Upper lobe of left lung (tissue), 6 donors: ENCODE results near the gene PARD3B. TPM values are rescaled to one million over a fixed set of nuclear protein-coding genes. Genes with fewer than 3 reads are reported as not detected.

ENCODE experiments used
- ATAC-seq, 2 donors: fragments of 200-7000 bp; cut with Tn5 transposase; one replicate each; pipeline ENCODE4 v1.9.1; 2022; ENCODE audit warnings: mild to moderate bottlenecking in 2 of 2, moderate library complexity in 2 of 2; ENCODE audit not compliant: low FRiP score in 2 of 2
- DNase-seq, 2 donors: peaks; one replicate each; pipeline ENCODE4 v3.0.0-alpha.2; 2019 to 2020
- H3K27ac ChIP-seq, 4 donors: fragments of 200-600 bp; sonication (generic); one replicate each; pipeline ENCODE4 v1.5.1; 2016 to 2019
- H3K27me3 ChIP-seq, 4 donors: fragments of 200-600 bp; sonication (generic); one replicate each; pipeline ENCODE4 v1.5.1; 2017 to 2019
- H3K36me3 ChIP-seq, 4 donors: fragments of 200-600 bp; sonication (generic); one replicate each; pipeline ENCODE4 v1.5.1; 2016 to 2019
- H3K4me1 ChIP-seq, 4 donors: fragments of 200-600 bp; sonication (generic); one replicate each; pipeline ENCODE4 v1.5.1; 2018 to 2019
- H3K4me3 ChIP-seq, 4 donors: fragments of 200-600 bp; sonication (generic); one replicate each; pipeline ENCODE4 v1.5.1; 2017 to 2019; ENCODE audit warnings: mild to moderate bottlenecking in 2 of 4, moderate library complexity in 1 of 4
- H3K9me3 ChIP-seq, 4 donors: fragments of 200-600 bp; sonication (generic); one replicate each; pipeline ENCODE4 v1.5.1; 2018 to 2019
- EP300 ChIP-seq, 4 donors: sonication (generic); formaldehyde crosslinking; IDR thresholded peaks; one replicate each; pipeline ENCODE4 v1.5.1; 2017; ENCODE audit warnings: antibody characterized with exemption in 4 of 4, control low read depth in 2 of 4
- POLR2A ChIP-seq, 4 donors: fragments of 450-650 bp; IDR thresholded peaks; one replicate each; pipeline ENCODE4 v1.5.1; 2016 to 2017; ENCODE audit warnings: antibody characterized with exemption in 4 of 4, mild to moderate bottlenecking in 2 of 4
- POLR2AphosphoS5 ChIP-seq, 2 donors: sonication (generic); formaldehyde crosslinking; IDR thresholded peaks; one replicate each; pipeline ENCODE4 v1.5.1; 2017; ENCODE audit warnings: antibody characterized with exemption in 2 of 2
- WGBS, 2 donors: methylation state at CpG; one replicate each; pipeline ENCODE4 v1.1.5; 2017 to 2018; 5-methylcytosine and 5-hydroxymethylcytosine counted together
- total RNA-seq, 6 donors: library from RNA; depleted of rRNA in 4 of 6; stranded (reverse); fragments of >200 nt in 4 of 6; gene quantifications; one replicate each; pipeline versions ENCODE4 v1.1.0 to v1.2.1, GENCODE V29; 2016 to 2021
- TF ChIP-seq, protein P1 (sequence below), 6 experiments: fragments of 450-650 bp in 4 of 6; fragments of 200-600 bp in 2 of 6; sonication (generic) in 2 of 6; IDR thresholded peaks; one replicate each; pipeline ENCODE4 v1.5.1; 2016 to 2019; ENCODE audit warnings: antibody characterized with exemption in 6 of 6
- donor health status: DM: no; HTN: no; CAD: no; lungs with moderate emphysema.
- donor health status: DM: no; HTN: yes; CAD: no; lungs with severe emphysema.

The PARD3B gene
- total RNA-seq, 6 donors from 2014 or later: 17.8 to 44.9 (median 24.2) TPM

DNA sequence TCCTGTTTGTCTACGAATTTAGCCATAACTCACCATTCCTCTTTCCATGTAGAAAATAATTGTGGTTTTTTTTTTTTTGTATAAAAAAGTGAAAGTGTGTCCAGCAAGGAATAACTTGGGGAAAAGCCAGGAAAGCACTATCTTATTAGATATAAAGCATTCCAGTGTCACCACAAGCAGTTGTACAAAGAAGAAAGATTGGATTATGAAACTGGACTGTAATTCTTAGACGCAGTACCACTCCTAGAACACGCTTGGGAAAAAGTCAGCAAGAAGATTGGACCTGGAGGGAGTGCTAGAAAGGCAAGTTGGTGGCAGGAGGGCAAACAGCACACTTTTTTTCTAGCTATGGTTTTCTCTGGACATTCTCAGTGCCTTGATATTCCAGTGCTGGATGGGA, 186.7 kb downstream of the PARD3B start:
- Histone ChIP-seq H3K27ac (no peak overlapping the region), H3K4me1 (no peaks in the 10 kb centered on the region), H3K4me3 (no peak overlapping the region), H3K9me3 (no peaks in the 10 kb centered on the region), H3K36me3 (no peaks in the 10 kb centered on the region), H3K27me3 (no peaks in the 10 kb centered on the region)
- 30 to 50% methylated on average over 3 of the region's 3 CpGs for WGBS, 2 donors
- ATAC-seq (peak in 1 of 2 donors; percentile 26), DNase-seq (no peak)
- TF ChIP-seq POLR2A (IDR thresholded peaks at IDR 0.05): no peak
- no peak for TF ChIP-seq EP300 (IDR thresholded peaks at IDR 0.05)
- TF ChIP-seq POLR2AphosphoS5 (IDR thresholded peaks at IDR 0.05): no peak
- TF ChIP-seq, protein P1, sequence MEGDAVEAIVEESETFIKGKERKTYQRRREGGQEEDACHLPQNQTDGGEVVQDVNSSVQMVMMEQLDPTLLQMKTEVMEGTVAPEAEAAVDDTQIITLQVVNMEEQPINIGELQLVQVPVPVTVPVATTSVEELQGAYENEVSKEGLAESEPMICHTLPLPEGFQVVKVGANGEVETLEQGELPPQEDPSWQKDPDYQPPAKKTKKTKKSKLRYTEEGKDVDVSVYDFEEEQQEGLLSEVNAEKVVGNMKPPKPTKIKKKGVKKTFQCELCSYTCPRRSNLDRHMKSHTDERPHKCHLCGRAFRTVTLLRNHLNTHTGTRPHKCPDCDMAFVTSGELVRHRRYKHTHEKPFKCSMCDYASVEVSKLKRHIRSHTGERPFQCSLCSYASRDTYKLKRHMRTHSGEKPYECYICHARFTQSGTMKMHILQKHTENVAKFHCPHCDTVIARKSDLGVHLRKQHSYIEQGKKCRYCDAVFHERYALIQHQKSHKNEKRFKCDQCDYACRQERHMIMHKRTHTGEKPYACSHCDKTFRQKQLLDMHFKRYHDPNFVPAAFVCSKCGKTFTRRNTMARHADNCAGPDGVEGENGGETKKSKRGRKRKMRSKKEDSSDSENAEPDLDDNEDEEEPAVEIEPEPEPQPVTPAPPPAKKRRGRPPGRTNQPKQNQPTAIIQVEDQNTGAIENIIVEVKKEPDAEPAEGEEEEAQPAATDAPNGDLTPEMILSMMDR (IDR thresholded peaks at IDR 0.05): no peak

DNA sequence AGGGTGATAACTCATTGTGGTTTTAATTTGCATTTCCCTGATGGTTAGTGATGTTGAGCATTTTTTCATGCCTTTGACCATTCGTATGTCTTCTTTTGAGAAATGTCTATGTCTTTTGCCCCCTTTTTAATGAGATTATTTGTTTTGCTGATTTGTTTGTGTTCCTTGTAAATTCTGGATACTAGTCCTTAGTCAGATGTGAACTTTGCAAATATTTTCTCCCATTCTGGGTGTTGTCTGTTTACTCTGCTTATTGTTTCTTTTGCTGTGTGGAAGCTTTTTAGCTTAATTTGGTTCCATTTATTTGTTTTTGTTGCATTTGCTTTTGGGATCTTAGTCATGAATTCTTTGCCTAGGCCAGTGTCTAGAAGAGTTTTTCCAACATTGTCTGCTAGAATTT, 192.0 kb downstream of the PARD3B start:
- no peaks in the 10 kb centered on the region for H3K27me3 ChIP-seq
- no peaks in the 10 kb centered on the region for H3K9me3 ChIP-seq
- no peak for ATAC-seq
- no peaks in the 10 kb centered on the region for H3K36me3 ChIP-seq
- no peaks in the 10 kb centered on the region for H3K4me1 ChIP-seq
- DNase-seq: no peak
- 84 to 94% methylated on average over 1 of the region's 1 CpG for WGBS, 2 donors
- TF ChIP-seq POLR2AphosphoS5 (IDR thresholded peaks at IDR 0.05) (no peak), POLR2A (IDR thresholded peaks at IDR 0.05) (no peak), EP300 (IDR thresholded peaks at IDR 0.05) (no peak)
- TF ChIP-seq, protein P1 (IDR thresholded peaks at IDR 0.05): no peak
- no peak overlapping the region for H3K27ac ChIP-seq
- no peak overlapping the region for H3K4me3 ChIP-seq

DNA sequence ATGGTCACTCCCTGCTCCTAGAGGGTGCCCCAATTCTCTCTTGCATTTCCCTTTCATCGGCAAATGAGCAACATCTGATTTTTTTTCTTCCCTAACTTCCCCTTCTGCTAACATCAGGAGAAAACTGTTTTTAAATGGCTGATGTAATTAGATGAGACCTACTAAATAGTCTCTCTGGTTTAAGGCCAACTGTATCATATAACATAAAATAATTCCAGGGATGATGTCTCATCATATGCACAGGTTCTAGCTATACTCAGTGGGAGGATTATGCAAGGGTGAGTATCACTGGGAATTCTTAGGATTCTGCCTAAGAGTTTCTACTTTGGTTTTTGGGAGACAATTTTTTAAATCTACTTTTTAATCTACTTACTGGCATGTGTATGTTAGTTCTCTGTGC, 193.4 kb downstream of the PARD3B start:
- Histone ChIP-seq H3K36me3 (no peaks in the 10 kb centered on the region), H3K27ac (no peak overlapping the region), H3K27me3 (no peaks in the 10 kb centered on the region), H3K4me1 (no peaks in the 10 kb centered on the region), H3K9me3 (no peaks in the 10 kb centered on the region), H3K4me3 (no peak overlapping the region)
- DNase-seq: no peak
- TF ChIP-seq POLR2AphosphoS5 (IDR thresholded peaks at IDR 0.05): no peak
- no peak for TF ChIP-seq POLR2A (IDR thresholded peaks at IDR 0.05)
- no peak for TF ChIP-seq EP300 (IDR thresholded peaks at IDR 0.05)
- TF ChIP-seq, protein P1 (IDR thresholded peaks at IDR 0.05): no peak
- ATAC-seq: no peak
- WGBS, 2 donors: 58 to 79% methylated on average over 1 of the region's 1 CpG

DNA sequence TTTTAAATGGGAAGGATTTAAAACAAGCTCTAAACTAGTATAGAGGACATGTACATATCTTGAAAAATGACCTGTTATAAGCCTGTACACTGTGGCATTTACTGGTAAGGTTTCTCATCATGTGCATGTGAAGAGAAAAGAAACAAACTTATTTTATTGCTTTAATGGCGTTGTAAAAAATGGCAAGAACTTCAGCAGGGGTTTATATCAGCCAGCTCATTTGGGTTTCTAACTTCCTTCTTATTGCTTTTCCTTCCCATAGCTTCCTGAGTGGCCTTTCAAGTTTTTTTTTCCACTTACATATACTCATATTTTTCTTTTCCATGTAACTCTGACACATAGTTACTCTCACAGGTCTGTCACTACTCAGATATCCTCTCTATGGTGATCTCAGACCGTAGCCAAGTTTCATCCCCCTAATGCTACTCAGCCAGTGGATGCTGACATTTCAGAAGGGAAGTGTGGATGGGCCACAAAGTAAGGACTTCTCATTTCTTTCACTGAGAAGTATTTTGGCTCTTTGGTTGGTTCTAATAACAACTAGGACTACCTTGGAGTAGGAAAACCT, 198.2 kb downstream of the PARD3B start:
- no peaks in the 10 kb centered on the region for H3K9me3 ChIP-seq
- TF ChIP-seq EP300 (IDR thresholded peaks at IDR 0.05) (no peak), POLR2A (IDR thresholded peaks at IDR 0.05) (no peak), POLR2AphosphoS5 (IDR thresholded peaks at IDR 0.05) (no peak)
- TF ChIP-seq, protein P1 (IDR thresholded peaks at IDR 0.05): no peak
- DNase-seq (no peak), ATAC-seq (no peak)
- H3K27ac ChIP-seq: no peak overlapping the region
- H3K4me3 ChIP-seq: no peak overlapping the region
- 56 to 76% methylated on average over 2 of the region's 2 CpGs for WGBS, 2 donors
- H3K27me3 ChIP-seq: no peaks in the 10 kb centered on the region
- no peaks in the 10 kb centered on the region for H3K4me1 ChIP-seq
- H3K36me3 ChIP-seq: no peaks in the 10 kb centered on the region

DNA sequence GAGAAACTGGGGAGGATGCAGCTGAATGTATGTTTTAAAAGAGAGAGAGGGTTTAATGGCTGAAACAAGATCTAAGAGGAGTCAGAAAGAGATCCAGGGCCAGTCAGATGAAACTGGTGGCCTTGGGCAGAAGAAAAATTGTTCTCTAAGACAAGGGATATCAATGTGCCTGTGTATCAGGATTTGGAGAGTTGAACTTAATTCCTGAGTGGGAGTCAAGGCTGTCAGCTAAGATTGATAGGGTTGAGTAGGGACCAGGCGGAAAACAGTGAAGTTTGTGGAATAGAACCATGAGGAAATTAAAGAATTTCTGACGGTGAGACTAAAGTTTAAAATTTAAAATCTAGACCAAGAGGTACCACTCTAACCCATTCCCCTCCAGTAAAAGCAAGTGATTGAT, 199.2 kb downstream of the PARD3B start:
- DNase-seq: no peak
- Histone ChIP-seq H3K4me1 (no peaks in the 10 kb centered on the region), H3K9me3 (no peaks in the 10 kb centered on the region), H3K27ac (no peak overlapping the region), H3K4me3 (no peak overlapping the region), H3K36me3 (no peaks in the 10 kb centered on the region), H3K27me3 (no peaks in the 10 kb centered on the region)
- no peak for ATAC-seq
- TF ChIP-seq EP300 (IDR thresholded peaks at IDR 0.05) (no peak), POLR2A (IDR thresholded peaks at IDR 0.05) (no peak)
- 93 to 96% methylated on average over 2 of the region's 2 CpGs for WGBS, 2 donors
